T-helper 2 cell treated with Interferon-gamma antibody and Interleukin-4, amounts not matched to agents 100 ng/mL and 5 ng/mL, for 36 hours (primary cell): ENCODE measurements around the gene SPTBN1. TPM values are rescaled to one million over a fixed set of nuclear protein-coding genes. Genes with fewer than 3 reads are reported as not detected.

ENCODE experiments used
- intact Hi-C: fragments of 100-400 bp; cut with micrococcal nuclease; formaldehyde crosslinking; loops from one replicate; pipeline ENCODE4 v1.15.1; 2023
- total RNA-seq: library from RNA; stranded (reverse); gene quantifications from 2 replicates; pipeline ENCODE4 v1.2.3, GENCODE V29; 2022

Gene SPTBN1
- total RNA-seq, 1 donor from 2014 or later, result 172 TPM

DNA sequence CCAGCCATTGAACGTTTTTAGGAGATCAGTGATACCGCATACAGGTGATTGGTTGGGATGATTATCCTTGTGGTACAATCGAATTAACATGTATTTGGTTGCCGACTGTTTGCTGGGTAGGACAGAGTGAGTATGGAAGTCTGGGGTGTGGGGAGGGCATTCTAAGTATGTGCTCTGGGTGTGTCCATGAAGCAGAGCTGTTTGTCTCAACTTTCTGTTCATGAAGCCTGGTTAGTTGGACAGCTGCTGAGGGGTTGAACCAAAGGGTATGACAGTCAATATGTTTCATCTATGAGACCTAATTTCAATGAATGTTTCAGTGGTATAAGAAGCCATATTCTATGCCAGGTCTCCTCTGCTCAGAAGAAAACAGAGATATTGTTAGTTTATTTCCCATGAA, 21.9 kb upstream of the SPTBN1 start:
- intact Hi-C loops, result no loop called here

- intact Hi-C loops, result no loop called here
Observed at GRCh38 chr2:54434711-54435110, 21.4 kb upstream of the SPTBN1 start.

DNA sequence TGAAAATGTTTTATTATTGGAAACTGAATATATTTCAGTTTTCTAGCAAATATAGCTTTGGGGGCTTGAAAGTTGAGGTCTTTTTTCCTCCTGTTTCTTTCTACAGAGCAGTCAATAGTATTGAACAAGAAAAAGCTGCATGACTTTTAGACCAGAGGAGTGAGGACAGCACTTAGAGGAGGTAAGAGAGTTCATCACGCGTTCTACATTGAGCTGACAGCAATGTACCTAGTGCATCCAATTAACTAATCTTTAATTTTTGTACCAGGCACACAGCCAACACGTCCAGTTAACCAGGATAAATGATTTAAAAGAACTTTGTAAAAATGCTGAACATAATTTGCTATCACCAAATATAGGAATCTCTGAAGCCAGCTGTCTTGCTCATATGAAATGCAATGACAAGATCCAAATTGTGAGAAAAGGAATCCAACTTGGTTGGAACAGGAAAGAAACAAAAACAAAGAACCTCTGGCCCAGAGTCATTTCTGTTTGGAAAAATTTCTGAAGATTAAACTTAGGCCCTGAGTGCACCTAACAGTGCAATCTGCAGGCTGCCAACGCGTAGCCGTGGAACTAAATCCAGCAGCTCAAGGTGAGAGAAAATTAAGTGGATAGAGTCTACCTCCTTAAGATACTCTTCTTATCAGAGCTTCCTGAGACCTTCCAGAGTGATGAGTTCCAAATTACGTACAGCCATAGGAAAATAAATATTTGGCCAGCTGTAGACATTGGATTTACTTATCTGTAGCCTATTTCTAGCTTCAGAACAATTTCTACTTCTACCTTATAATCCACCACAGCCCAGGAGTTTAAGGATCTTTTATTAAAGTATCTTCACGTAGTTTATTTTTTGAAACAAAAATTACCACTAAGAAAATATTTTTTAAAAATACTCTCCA, 20.6 kb upstream of the SPTBN1 start:
- intact Hi-C loops, result no loop called here

DNA sequence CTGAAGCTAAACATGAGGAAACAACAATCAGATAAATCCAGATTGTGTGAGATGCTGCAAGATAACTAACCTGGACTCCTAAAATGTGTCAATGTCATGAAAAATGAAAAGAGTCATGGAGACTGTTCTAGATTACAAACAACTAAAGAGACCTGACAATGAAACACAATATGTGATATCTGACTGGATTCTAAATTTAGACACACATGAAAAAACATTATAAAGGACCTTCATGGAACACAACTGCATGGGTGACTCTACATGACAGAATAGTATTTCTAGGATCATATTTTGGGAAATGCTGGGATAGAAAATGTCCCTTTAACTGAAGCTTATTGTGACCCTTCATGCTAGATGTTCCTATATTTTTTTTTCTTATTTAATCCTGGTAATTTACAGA, 18.5 kb upstream of the SPTBN1 start:
- intact Hi-C loops, result no loop called here

GRCh38 chr2:54438271-54438670, 17.9 kb upstream of the SPTBN1 start:
- intact Hi-C loops, result no loop called here

DNA sequence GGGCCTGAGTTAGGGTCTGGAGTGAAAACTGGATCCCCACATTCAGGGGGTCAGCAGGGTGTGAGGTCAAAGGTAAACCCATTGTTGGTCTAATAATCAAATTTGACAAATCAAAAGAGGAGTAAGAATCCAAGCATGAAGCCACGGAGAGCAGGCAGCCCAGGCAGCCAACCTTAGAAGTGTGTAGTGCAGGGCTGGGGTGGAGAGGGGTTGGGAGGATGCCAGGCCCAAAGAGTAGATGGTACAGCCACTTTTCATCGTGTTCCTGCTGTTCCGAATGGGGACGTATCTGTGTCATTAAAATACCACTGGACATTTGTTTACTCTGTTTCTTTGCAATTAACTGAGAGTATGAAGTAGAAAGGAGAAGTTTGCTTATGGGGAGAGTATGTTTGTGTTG, 16.5 kb upstream of the SPTBN1 start:
- intact Hi-C loops, result no loop called here

GRCh38 chr2:54440050-54440449, 16.1 kb upstream of the SPTBN1 start:
- intact Hi-C loops, result no loop called here

GRCh38 chr2:54444503-54444902, 11.6 kb upstream of the SPTBN1 start:
- intact Hi-C loops, result no loop called here

DNA sequence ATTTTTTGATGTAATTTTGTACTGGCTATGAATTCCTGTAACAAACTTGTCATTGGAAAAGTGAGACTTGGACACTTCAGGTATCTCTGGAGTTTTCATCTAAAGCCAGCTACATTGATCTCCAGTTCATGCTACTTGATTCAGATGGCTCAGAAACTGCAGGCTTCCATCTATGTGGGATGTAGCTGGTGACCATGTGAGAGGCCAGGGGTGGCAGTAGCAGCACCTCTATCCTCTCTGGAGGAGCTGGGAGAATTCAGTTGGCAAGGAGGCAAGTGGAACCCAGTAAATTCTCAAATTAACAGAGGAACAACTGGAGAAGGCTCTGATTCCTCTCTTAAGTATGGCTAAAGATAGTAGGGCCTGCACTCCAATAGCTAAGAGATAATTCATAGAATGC, 10.0 kb upstream of the SPTBN1 start:
- intact Hi-C loops, result no loop called here

- intact Hi-C loops, result no loop called here
Observed at GRCh38 chr2:54446625-54447024, 9.5 kb upstream of the SPTBN1 start.

- intact Hi-C loops, result no loop called here
Observed at GRCh38 chr2:54454548-54455130, 1.5 kb upstream of the SPTBN1 start.

- intact Hi-C loops, result no loop called here
Observed at GRCh38 chr2:54455131-54455562, 980 bp upstream of the SPTBN1 start.

DNA sequence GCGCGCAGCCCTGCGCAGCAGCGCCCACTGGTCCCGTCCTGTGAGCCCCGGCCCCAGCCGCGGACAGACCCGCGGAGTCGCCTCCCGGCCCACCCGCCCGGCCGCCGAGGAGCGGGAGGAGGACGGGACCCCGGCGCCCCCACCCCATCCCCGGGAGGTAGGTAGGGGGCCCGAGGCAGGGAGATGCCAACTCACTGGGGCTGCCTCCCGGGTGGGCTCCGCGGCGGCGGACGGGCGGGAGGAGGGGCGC, 160 bp downstream of the SPTBN1 start:
- intact Hi-C loops, result no loop called here

DNA sequence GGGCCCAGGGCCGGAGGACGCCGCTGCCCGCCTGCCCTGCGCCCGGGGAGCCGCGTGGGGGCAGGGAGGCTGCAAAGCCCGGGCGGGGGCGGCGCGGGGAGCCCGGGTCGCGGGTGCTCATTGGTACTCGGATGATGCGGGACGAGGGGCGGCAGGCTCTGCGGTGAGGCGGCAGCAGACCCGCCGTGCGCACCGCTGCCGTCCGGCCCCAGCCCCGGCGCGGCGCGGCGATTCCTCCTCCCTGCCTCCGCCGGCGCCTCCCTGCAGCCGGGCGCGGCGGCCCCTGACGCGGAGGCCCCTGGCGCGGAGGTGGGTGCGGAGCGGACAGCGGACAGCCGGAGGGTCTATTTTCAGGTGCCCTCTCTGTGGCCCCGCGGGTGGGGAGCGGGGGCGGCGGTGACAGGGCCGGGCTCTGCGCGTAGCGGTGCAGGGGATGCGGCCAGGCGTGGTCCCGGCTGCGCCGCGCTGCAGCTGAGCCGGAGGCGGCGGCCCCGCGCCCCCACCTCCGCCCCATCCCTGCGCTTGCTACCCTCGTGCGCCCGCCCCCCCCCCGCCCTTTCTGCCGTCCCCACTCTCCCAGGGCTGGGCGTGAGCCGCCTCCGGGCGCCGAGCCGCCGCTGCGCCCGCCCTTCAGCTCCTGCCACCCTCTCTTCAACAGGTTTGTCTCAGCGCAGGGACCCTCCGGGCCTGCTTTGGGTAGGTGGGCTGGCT, 640 bp downstream of the SPTBN1 start:
- intact Hi-C loops, result no loop called here

DNA sequence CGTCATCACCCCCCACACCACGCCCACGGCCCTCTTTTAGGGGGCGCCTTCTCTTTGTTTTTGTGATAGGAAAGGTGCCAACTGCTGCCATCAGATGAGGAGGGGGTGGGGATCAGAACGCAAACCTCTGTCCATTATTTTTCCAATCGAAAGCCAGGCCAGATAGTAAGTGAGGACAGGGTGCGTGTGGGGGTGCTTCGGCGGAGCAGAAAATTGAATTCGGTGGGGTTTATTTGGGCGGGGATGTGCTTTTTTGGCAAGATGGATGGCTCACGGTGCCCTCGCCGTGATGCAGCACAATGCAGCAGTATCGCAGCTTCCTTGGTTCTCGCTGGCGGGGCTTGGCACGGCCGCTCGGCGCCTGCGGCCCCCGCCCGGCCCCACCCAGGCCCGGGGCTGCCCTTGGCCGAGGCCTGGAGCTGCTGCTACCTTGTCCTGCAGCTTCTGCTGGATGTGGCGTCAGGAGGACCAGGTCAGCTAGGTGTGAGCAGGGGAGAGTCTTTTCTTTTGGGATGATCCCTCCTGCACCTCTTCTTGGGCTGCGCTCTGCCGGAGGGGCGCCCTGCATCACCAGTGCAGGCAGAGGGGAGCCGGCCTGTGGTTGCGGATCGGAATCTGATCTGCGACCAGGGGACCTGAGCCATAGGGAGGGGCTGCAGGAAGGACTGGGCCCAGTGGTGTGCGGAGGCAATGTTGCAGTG, 1.3 kb downstream of the SPTBN1 start:
- intact Hi-C loops, result no loop called here

- intact Hi-C loops, result no loop called here
Observed at GRCh38 chr2:54459037-54459441, 2.9 kb downstream of the SPTBN1 start.

GRCh38 chr2:54461261-54461660, 5.1 kb downstream of the SPTBN1 start:
- intact Hi-C loops, result no loop called here

DNA sequence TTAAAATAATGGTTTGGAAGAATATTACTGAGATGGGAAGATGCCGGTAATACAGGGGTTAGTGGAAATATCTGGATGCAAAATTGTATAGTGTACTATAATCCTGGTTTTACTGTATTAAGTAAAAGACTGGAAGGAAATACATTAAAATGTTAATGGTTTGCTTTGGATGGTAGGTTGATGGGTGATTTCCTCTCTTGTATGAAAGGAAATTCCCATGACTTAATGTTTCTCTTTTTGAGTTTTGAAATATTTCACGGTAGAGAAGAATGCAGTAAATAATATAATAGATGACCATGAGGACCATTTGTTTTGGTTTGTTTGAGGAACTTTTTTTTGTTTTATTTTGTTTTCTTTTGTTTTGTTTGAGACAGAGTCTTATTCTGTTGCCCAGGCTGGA, 8.2 kb downstream of the SPTBN1 start:
- intact Hi-C loops, result no loop called here

DNA sequence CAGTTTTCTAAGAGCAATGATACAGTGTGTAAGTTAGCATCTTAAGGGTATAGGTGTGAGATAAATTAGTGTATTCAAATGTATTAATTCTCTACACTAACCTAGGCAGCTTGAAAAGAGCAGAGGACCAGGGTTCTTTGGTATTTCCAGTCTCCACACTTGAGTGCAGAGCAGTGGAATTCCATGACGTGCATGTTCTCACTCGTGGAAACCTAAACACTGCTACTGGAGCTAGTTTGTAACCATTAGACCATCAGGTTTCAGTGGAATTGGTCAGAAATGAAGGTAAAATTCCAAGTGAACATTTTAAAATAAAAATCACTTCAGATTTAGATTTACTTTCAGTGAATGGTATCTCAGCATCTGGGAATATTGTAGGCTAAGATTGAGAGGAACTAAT, 9.0 kb downstream of the SPTBN1 start:
- intact Hi-C loops, result no loop called here

- intact Hi-C loops, result no loop called here
Observed at GRCh38 chr2:54466870-54467269, 10.7 kb downstream of the SPTBN1 start.

GRCh38 chr2:54468673-54469072, 12.5 kb downstream of the SPTBN1 start:
- intact Hi-C loops, result no loop called here

DNA sequence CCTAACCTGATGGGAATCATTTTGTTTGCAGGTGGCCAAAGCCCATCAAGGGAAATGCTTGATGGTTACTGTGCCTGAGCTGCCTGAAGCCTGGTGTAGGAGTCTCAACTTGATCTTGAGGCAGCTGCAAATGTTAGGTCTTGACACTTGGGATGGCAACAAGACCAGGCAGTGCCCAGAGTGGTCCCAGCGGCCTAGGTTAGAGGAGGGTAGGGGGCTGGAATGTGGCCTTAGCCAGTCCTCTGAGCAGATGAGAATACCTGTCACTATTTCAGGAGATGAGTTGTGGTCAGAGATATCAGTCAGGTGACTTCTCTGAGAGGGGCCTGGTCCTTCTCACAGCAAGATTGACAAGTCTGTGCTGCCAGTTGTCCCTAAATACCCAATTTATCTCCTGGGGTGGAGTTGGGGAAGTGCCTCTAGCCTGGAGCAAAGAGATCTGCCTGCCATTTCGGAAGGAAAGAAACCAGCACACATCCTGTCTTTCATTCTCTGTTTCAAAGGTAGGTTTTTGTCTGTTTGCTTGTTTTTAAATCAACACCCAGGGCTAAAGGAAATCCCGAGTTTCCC, 13.4 kb downstream of the SPTBN1 start:
- intact Hi-C loops, result no loop called here
